Activated CD4-positive, alpha-beta T cell treated with anti-CD3 and anti-CD28 coated beads for 36 hours (primary cell): ENCODE measurements around the gene BICD1. TPM values are rescaled to one million over a fixed set of nuclear protein-coding genes. Genes with fewer than 3 reads are reported as not detected.

Source experiments
- ATAC-seq: fragments of 200-7000 bp; cut with Tn5 transposase; one replicate; pipeline ENCODE4 v1.10.0; 2021; ENCODE audit warnings: mild to moderate bottlenecking, moderate library complexity
- CTCF ChIA-PET: fragments of 350-600 bp; sonication (Branson Sonifier 250); formaldehyde crosslinking; loops from one replicate; lab custom pipeline; 2021; ENCODE audit warnings: antibody characterized with exemption; lab: Charles Lee
- POLR2A ChIA-PET: fragments of 350-600 bp; sonication (Branson Sonifier 250); formaldehyde crosslinking; loops from one replicate; lab custom pipeline; 2021; ENCODE audit warnings: antibody characterized with exemption, inconsistent platforms; lab: Charles Lee
- DNase-seq: peaks from one replicate; pipeline ENCODE4 v3.0.0-alpha.2; 2020
- H3K27ac Mint-ChIP-seq: one replicate; pipeline ENCODE4 v1.8.0; 2021; ENCODE audit warnings: mixed read lengths
- H3K27me3 Mint-ChIP-seq: one replicate; pipeline ENCODE4 v1.8.0; 2021; ENCODE audit warnings: mixed read lengths
- H3K36me3 Mint-ChIP-seq: one replicate; pipeline ENCODE4 v1.8.0; 2021; ENCODE audit warnings: low read depth, mixed read lengths
- H3K4me1 Mint-ChIP-seq: one replicate; pipeline ENCODE4 v1.8.0; 2021; ENCODE audit warnings: mixed read lengths
- H3K4me3 Mint-ChIP-seq: one replicate; pipeline ENCODE4 v1.8.0; 2021; ENCODE audit warnings: mild to moderate bottlenecking, moderate library complexity, mixed read lengths
- H3K9me3 Mint-ChIP-seq: one replicate; pipeline ENCODE4 v1.8.0; 2021; ENCODE audit warnings: low read depth, mixed read lengths
- intact Hi-C, 2 experiments: fragments of 100-400 bp; cut with DNase I in 1 of 2; cut with micrococcal nuclease in 1 of 2; formaldehyde crosslinking; loops; one replicate each; pipeline versions ENCODE4 v1.14.2 to v1.15.1; 2022 to 2024; cut with DNase I, micrococcal nuclease
- total RNA-seq, 2 experiments: library from RNA; stranded (reverse); gene quantifications; one replicate each; pipeline ENCODE4 v1.2.3, GENCODE V29; 2021

Gene BICD1
- total RNA-seq, 2 experiments from 2014 or later, result 12.7 to 15.1 TPM

- H3K4me3 Mint-ChIP-seq, result no peak overlapping the region
- H3K27me3 Mint-ChIP-seq, result no peaks in the 10 kb centered on the region
- CTCF ChIA-PET, result no interaction called here
- peaks cover 14% of the 10 kb centered on the region for H3K36me3 Mint-ChIP-seq
- POLR2A ChIA-PET, result no interaction called here
- peaks cover 22% of the 10 kb centered on the region for H3K9me3 Mint-ChIP-seq
- H3K27ac Mint-ChIP-seq, result no peak overlapping the region
- intact Hi-C loops, result no loop called here
- H3K4me1 Mint-ChIP-seq, result peaks cover 4% of the 10 kb centered on the region
- DNase-seq (no peak), ATAC-seq (no peak)
Measured at GRCh38 chr12:32191445-32191844, 84.8 kb downstream of the BICD1 start.

GRCh38 chr12:32196250-32197198, 89.9 kb downstream of the BICD1 start:
- Mint-ChIP-seq H3K4me1 (peaks cover 12% of the 10 kb centered on the region), H3K27me3 (no peaks in the 10 kb centered on the region), H3K36me3 (peaks cover 11% of the 10 kb centered on the region), H3K4me3 (no peak overlapping the region), H3K9me3 (peaks cover 22% of the 10 kb centered on the region), H3K27ac (no peak overlapping the region)
- peak; percentile 58 for ATAC-seq
- peak; percentile 10 for DNase-seq
- intact Hi-C loops, result loop anchor here in 1 of 2 experiments (2.0 kb wide), 2 partner anchors 62 kb away; no protein-coding TSS in a partner anchor
- ChIA-PET CTCF (no interaction called here), POLR2A (no interaction called here)

GRCh38 chr12:32197421-32197820, 90.8 kb downstream of the BICD1 start:
- ATAC-seq (no peak), DNase-seq (no peak)
- Mint-ChIP-seq H3K27me3 (no peaks in the 10 kb centered on the region), H3K27ac (no peak overlapping the region), H3K4me3 (no peak overlapping the region), H3K36me3 (peaks cover 11% of the 10 kb centered on the region), H3K4me1 (peaks cover 12% of the 10 kb centered on the region), H3K9me3 (peaks cover 21% of the 10 kb centered on the region)
- ChIA-PET POLR2A (no interaction called here), CTCF (interaction anchor here (0.7 kb wide), 1 partner anchor 17 kb away, joined by 3 read pairs; no protein-coding TSS in a partner anchor)
- intact Hi-C loops, result loop anchor here in 1 of 2 experiments (2.0 kb wide), 2 partner anchors 61 to 63 kb away; no protein-coding TSS in a partner anchor

DNA sequence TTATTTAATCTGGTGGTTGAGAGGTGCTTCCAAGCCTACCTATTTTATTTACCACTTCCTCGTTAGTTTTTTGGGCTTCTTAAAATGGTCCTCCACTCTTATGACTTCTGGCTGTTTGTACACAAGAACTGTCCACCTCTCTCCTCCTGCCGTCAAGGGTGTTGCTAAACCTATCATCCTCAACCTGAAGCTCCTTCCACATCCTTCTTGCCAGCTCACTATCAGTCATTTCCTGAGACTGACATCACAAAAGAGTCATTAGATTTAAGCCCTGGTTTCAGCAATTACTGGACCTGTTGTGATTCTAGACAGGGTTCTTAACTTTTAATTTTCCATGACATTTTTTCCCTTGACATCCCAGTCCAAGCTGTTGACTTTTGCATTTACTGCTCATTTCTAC, 91.9 kb downstream of the BICD1 start:
- no peaks in the 10 kb centered on the region for H3K27me3 Mint-ChIP-seq
- intact Hi-C loops, result no loop called here
- DNase-seq, result peak; percentile 19
- H3K36me3 Mint-ChIP-seq, result peaks cover 8% of the 10 kb centered on the region
- CTCF ChIA-PET, result interaction anchor here (1.1 kb wide), 1 partner anchor 42 kb away, joined by 4 read pairs; no protein-coding TSS in a partner anchor
- peak; percentile 82 for ATAC-seq
- H3K9me3 Mint-ChIP-seq, result peaks cover 17% of the 10 kb centered on the region
- POLR2A ChIA-PET, result interaction anchor here (0.6 to 0.7 kb wide), 2 partner anchors 58 to 71 kb away, joined by 3 to 9 read pairs; no protein-coding TSS in a partner anchor
- no peak overlapping the region for H3K4me3 Mint-ChIP-seq
- no peak overlapping the region for H3K27ac Mint-ChIP-seq
- peaks cover 12% of the 10 kb centered on the region for H3K4me1 Mint-ChIP-seq

- intact Hi-C loops, result no loop called here
- Mint-ChIP-seq H3K9me3 (peaks cover 3% of the 10 kb centered on the region), H3K4me1 (peaks cover 18% of the 10 kb centered on the region), H3K27ac (no peak overlapping the region), H3K36me3 (peaks cover 4% of the 10 kb centered on the region), H3K4me3 (no peak overlapping the region), H3K27me3 (no peaks in the 10 kb centered on the region)
- ChIA-PET CTCF (interaction anchor here (1.0 kb wide), 1 partner anchor 43 kb away, joined by 3 read pairs; no protein-coding TSS in a partner anchor), POLR2A (no interaction called here)
- no peak for ATAC-seq
- DNase-seq, result no peak
Measured at GRCh38 chr12:32201096-32201495, 94.4 kb downstream of the BICD1 start.

GRCh38 chr12:32201976-32202375, 95.3 kb downstream of the BICD1 start:
- no peak overlapping the region for H3K4me3 Mint-ChIP-seq
- no peak overlapping the region for H3K27ac Mint-ChIP-seq
- peaks cover 12% of the 10 kb centered on the region for H3K4me1 Mint-ChIP-seq
- CTCF ChIA-PET, result no interaction called here
- ATAC-seq (no peak), DNase-seq (no peak)
- H3K9me3 Mint-ChIP-seq, result no peaks in the 10 kb centered on the region
- no peaks in the 10 kb centered on the region for H3K27me3 Mint-ChIP-seq
- intact Hi-C loops, result no loop called here
- POLR2A ChIA-PET, result no interaction called here
- peaks cover 1% of the 10 kb centered on the region for H3K36me3 Mint-ChIP-seq

GRCh38 chr12:32205731-32206130, 99.1 kb downstream of the BICD1 start:
- no peak overlapping the region for H3K27ac Mint-ChIP-seq
- no peak for DNase-seq
- ChIA-PET POLR2A (no interaction called here), CTCF (no interaction called here)
- H3K36me3 Mint-ChIP-seq, result peaks cover 1% of the 10 kb centered on the region
- H3K9me3 Mint-ChIP-seq, result no peaks in the 10 kb centered on the region
- intact Hi-C loops, result no loop called here
- H3K27me3 Mint-ChIP-seq, result no peaks in the 10 kb centered on the region
- peaks cover 6% of the 10 kb centered on the region for H3K4me1 Mint-ChIP-seq
- no peak for ATAC-seq
- H3K4me3 Mint-ChIP-seq, result no peak overlapping the region

DNA sequence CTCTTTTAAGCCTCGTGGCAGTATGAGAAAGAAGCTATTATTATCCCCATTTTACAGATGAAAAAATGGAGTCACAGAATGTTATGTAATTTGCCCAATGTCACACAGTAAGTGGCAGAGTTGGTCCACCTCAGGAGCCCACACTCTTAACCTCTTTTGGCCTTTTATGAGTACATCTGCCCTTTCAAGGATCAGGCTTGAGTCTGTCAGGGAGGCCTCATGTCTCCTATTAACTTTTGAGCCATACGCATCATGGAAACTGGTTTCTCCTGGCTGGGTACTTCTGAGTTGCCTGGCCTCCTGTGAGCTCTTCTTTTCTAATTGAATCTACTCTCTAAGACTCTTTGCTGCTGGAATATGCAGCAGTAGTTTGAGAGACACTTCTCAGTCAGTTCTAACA, 101.7 kb downstream of the BICD1 start:
- POLR2A ChIA-PET, result interaction anchor here (0.7 kb wide), 1 partner anchor 117 kb away, joined by 3 read pairs; no protein-coding TSS in a partner anchor
- DNase-seq, result no peak

GRCh38 chr12:32211066-32211899, 104.6 kb downstream of the BICD1 start:
- CTCF ChIA-PET, result interaction anchor here (0.9 kb wide), 1 partner anchor 12 kb away, joined by 3 read pairs; no protein-coding TSS in a partner anchor
- no peaks in the 10 kb centered on the region for H3K27me3 Mint-ChIP-seq
- H3K4me1 Mint-ChIP-seq, result no peaks in the 10 kb centered on the region

More for the DNA sequence above, 101.7 kb downstream of the BICD1 start:
- Mint-ChIP-seq H3K9me3 (no peaks in the 10 kb centered on the region), H3K4me3 (no peak overlapping the region), H3K4me1 (peaks cover 6% of the 10 kb centered on the region), H3K27ac (no peak overlapping the region), H3K27me3 (no peaks in the 10 kb centered on the region), H3K36me3 (no peaks in the 10 kb centered on the region)
- ATAC-seq, result no peak
- intact Hi-C loops, result no loop called here
- CTCF ChIA-PET, result interaction anchor here (0.8 to 1.1 kb wide), 3 partner anchors 9 to 51 kb away, joined by 3 to 4 read pairs (median 3); no protein-coding TSS in a partner anchor

DNA sequence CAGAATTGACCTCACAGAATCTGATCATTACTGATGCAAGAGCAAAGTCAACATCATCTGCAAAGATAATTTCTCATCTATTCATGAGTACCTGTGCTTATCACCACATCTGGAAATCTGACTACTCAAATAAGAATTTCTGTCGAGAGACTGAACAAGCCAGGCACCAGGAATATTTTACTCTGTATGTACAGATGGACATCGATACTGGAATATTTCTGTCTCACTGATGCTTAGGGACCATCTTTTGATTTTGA, 105.2 kb downstream of the BICD1 start:
- POLR2A ChIA-PET, result no interaction called here
- Mint-ChIP-seq H3K4me1 (no peaks in the 10 kb centered on the region), H3K9me3 (no peaks in the 10 kb centered on the region), H3K27me3 (no peaks in the 10 kb centered on the region), H3K27ac (no peak overlapping the region), H3K4me3 (no peak overlapping the region), H3K36me3 (peaks cover 9% of the 10 kb centered on the region)
- ATAC-seq (no peak), DNase-seq (no peak)
- intact Hi-C loops, result no loop called here
- CTCF ChIA-PET, result interaction anchor here (0.9 kb wide), 1 partner anchor 12 kb away, joined by 3 read pairs; no protein-coding TSS in a partner anchor

More at GRCh38 chr12:32211066-32211899, 104.6 kb downstream of the BICD1 start:
- Mint-ChIP-seq H3K27ac (no peak overlapping the region), H3K36me3 (peaks cover 3% of the 10 kb centered on the region), H3K4me3 (no peak overlapping the region), H3K9me3 (no peaks in the 10 kb centered on the region)
- DNase-seq, result no peak
- intact Hi-C loops, result no loop called here
- ATAC-seq, result no peak
- POLR2A ChIA-PET, result no interaction called here

DNA sequence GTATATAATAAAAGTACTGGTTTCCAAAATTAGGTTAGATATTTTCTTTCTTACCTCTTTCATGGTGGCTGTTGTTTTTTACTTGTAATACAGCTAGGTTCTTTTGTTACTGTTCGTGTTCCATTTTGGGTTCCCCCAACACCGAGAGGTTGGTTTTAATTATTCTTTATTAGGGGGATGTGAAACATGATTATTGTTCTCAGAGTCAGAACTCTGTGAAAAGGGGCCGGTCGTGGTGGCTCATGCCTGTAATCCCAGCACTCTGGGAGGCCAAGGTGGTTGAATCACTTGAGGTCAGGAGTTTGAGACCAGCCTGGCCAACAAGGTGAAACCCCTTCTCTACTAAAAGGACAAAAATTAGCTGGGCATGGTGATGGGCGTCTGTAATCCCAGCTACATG, 108.1 kb downstream of the BICD1 start:
- ATAC-seq (no peak), DNase-seq (no peak)
- ChIA-PET POLR2A (no interaction called here), CTCF (no interaction called here)
- Mint-ChIP-seq H3K27ac (no peak overlapping the region), H3K27me3 (no peaks in the 10 kb centered on the region), H3K4me1 (peaks cover 5% of the 10 kb centered on the region), H3K36me3 (peaks cover 27% of the 10 kb centered on the region), H3K4me3 (no peak overlapping the region), H3K9me3 (peaks cover 1% of the 10 kb centered on the region)
- intact Hi-C loops, result no loop called here
